ENCODE results near the gene KLRF1. TPM values are rescaled to one million over a fixed set of nuclear protein-coding genes. Genes with fewer than 3 reads are reported as not detected.

The KLRF1 gene
- not detected in 2 replicates for total RNA-seq (2014; rRNA removed; shearing (Covaris generic))

GRCh38 chr12:9827209-9827888 is at the start of gene KLRF1:
Gene KLRF1 (plus strand): TSS chr12:9827481. CDS start chr12:9827545, 64 bp downstream.
- no peak for DNase-seq (ENCODE audit: low spot score)

- no peak for DNase-seq (ENCODE audit: low spot score)
Observed at GRCh38 chr12:9779209-9779608, 48.1 kb upstream of the KLRF1 start.

- no peak for DNase-seq (ENCODE audit: low spot score)
Observed at GRCh38 chr12:9781360-9781759, 45.9 kb upstream of the KLRF1 start.

DNA sequence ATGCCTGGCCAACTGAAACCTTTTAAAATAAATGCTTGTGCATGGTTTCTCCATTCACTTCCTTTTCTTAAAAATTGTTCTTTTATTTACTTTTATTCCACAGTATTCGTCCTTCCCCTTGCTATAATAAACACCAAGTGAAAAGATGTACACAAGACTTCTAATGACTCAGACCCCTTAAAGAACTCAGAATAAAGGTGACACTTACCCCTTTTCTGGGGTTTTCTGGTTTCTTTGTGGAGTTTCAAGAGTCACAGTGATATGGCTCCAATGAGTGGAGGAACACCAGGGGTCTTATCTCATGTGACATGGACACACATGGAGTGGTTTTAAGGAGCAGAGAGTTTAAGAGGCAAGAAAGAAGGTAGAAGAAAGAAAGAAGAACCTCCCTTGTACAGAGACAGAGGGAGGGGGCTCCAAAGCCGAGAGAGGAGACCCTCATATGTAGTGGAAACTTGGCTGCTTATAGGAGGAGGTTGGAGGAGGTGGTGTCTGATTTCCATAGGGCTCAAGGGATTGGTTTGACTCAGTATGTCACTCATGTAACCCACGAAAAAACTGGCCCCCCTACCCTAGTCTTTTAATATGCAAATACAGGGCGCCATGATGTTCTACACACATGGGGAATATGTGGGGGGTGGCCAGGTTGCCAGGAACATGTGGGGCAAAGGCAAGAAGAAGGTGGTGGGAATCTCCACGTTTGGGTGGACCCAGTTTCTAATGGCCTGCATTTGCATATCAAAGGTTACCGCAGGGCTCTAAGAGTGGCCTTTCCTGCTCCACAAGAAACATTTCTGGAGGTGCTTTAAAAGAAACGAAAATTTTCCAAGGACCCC is 44.5 kb upstream of the KLRF1 start:
- DNase-seq (ENCODE audit: low spot score), result no peak

GRCh38 chr12:9784326-9784725 is 43.0 kb upstream of the KLRF1 start:
- DNase-seq (ENCODE audit: low spot score), result no peak

DNA sequence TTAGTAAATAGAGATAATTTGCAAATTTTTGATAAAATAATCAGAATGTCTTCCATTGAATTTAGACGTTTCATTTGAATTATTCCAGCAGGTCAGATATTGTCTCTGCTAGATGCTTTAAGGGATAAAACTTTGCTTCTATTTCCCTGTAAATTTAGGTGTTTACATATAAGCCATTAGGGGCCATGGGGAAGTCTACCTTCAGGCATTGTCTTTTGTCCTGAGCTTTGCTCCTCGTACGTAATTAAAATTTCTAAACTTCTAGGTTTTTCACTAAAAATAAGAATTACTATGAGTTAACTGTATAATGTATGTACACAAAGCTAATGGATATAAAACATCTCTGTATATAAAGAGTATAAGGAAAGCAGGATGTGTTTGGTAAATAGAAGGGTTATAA is 42.5 kb upstream of the KLRF1 start:
- DNase-seq (ENCODE audit: low spot score), result no peak

DNA sequence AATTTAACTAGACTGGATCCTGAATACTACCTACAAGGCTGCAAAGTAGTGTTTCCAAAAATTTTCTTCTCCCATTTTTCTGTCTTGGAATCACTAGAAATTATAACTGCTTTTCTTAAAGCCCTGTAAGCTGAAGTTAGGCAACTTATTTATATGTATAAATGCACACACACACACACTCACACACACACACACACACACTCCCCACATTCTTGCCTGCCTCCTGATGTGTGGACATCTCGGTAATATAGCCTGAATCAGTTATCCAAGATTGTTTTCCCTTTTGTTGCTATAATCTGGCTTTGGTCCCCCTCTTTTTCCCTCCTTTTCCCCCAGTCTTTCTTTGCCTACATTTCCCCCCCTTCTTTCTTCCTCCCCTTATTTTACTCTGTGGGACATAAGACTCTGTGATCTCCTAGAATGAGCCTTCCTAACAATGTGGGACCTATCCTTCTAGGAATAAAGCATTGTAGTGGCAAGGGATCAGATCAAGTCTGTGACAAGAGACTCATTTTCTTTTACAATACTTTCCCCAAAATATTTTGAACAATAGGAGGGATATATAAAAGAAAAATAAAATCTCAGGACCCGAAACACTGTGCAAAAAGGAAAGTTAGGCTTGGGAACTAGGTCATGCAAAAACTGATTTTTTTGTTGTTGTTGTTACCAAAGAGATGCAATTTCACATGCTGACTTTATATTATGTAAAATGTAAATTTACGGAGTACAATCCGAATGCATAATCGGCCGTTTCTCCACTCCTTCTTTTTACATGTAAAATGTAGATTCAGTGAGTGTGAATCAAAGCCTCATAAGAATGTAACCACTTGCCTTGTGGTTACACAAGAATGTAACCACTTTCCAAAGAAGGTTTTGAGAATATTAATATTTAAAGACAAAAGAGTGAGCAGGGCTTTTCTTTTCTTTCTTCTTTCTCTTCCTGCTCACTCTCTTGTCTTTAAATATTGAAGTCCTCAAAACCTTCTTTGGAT is 40.3 kb upstream of the KLRF1 start:
- DNase-seq (ENCODE audit: low spot score), result no peak

DNA sequence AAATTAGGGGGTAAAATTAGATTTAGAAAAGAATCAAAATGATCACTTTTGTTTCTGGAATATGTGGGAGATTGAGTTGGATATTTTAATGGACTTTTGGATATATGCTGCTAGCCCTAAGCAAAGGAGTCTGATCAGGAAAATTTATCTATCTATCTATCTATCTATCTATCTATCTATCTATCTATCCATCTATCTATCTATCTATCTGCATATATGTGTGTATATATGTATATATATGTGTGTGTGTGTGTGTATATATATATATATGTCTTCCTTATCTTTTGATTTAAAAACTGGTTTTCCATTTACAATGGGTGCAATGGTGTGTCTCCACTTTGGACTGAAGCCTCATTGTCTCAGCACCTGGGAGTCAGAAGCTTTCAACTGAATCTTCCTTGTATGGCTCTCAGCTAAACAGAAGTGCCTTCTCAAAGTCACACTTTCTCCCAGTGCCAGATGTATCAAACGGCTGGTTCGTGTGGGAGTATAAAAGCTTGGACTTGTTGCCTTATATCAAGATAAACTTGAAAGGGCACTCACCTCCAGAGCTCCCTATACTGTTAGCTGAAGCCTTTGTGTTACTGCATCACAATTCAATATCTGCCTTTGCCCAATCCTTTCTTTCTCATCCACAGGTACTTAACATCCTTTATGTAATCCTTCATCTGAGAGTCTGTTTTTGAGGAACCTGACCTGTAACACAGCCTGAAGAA is 34.9 kb upstream of the KLRF1 start:
- no peak for DNase-seq (ENCODE audit: low spot score)

- DNase-seq (ENCODE audit: low spot score), result no peak
Observed at GRCh38 chr12:9792961-9793617, 34.2 kb upstream of the KLRF1 start.

DNA sequence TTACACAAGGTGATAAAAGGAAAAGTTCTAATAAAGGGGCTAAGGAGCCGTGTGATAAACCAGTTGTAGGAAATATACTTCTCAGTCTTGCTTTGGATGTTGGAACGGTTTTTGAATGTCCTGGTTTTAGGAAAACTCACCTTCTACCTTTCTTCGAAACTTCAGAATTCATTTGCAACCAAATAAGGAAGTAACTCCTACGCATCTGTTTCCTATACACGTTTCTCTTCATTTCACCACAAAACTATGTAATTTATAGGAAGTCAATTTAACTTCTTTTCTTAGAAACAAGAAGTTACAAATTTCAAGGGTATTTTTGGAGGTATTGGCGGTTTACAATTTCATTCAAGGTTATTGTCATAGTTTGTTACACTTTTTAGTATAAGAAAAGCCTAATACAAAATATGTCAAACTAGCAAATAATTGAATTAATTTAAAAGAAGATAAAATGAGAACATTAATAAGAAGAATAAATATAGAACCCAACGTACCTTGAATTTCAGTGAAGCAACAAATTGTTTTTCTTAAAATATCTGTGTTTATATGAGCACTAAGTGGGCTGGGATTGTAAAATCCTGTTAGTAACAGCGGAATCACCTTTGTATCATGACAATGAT is 33.4 kb upstream of the KLRF1 start:
- no peak for DNase-seq (ENCODE audit: low spot score)

DNA sequence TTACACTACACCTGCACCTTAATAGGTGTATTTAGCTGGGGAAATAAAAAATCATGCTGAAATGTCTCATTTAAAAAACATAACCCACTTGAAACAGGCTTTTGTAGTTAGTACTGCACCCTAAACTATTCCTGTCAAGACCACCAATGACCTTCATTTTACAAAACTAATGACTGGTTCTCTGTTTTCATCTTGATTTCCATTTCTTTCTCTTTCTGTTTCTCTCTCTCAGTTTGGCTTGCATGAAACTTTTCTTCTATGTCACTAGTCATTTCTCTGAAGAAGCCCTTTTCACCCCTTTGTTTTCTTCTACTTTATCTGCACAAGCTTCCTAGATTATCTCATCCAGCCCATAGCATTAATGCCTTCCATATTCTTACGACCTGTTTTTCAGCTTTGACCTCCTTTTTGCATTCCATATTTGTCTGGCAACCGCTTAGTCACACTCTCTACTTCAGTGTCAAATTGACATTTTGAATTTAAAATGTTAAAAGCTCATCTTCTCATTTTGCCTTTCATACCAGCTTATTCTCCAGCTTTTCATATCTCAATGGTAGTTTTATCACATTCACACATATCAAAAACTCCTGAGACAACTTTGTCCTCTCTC is 32.7 kb upstream of the KLRF1 start:
- DNase-seq (ENCODE audit: low spot score), result no peak

- DNase-seq (ENCODE audit: low spot score), result no peak
Observed at GRCh38 chr12:9795945-9796344, 31.3 kb upstream of the KLRF1 start.

- DNase-seq (ENCODE audit: low spot score), result no peak
Observed at GRCh38 chr12:9796346-9796745, 30.9 kb upstream of the KLRF1 start.

GRCh38 chr12:9796971-9797370 is 30.3 kb upstream of the KLRF1 start:
- no peak for DNase-seq (ENCODE audit: low spot score)

- DNase-seq (ENCODE audit: low spot score), result peak; percentile 74
Observed at GRCh38 chr12:9797722-9798619, 29.3 kb upstream of the KLRF1 start.

DNA sequence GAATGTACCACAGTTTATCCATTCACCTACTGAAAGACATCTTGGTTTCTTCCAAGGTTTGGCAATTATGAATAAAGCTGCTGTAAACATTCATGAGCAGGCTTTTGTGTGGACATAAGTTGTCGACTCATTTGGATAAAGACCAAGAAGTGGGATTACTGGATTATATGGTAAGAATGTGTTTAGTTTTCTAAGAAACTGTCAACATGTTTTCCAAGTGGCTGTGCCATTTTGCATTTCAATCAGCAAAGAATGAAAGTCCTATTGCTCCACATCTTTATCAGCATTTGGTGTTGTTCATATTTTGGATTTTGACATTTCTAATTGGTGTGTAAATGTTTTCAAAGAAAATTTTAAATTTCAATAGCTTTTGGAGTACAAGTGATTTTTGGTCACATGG is 27.3 kb upstream of the KLRF1 start:
- DNase-seq (ENCODE audit: low spot score), result no peak

GRCh38 chr12:9805883-9806282 is 21.4 kb upstream of the KLRF1 start:
- no peak for DNase-seq (ENCODE audit: low spot score)

- DNase-seq (ENCODE audit: low spot score), result no peak
Observed at GRCh38 chr12:9806714-9807113, 20.6 kb upstream of the KLRF1 start.

- no peak for DNase-seq (ENCODE audit: low spot score)
Observed at GRCh38 chr12:9808504-9808903, 18.8 kb upstream of the KLRF1 start.

Data from HT-29 (cell line).